Measurements from ENCODE around the gene MCCD1. TPM values are rescaled to one million over a fixed set of nuclear protein-coding genes. Genes with fewer than 3 reads are reported as not detected.

The MCCD1 gene
- total and polyA plus RNA-seq, 2 of the 13 experiments (the other 11 are each of a cell fraction or from before 2014, with no cell fraction given): 0.15 TPM; not detected in 1

DNA sequence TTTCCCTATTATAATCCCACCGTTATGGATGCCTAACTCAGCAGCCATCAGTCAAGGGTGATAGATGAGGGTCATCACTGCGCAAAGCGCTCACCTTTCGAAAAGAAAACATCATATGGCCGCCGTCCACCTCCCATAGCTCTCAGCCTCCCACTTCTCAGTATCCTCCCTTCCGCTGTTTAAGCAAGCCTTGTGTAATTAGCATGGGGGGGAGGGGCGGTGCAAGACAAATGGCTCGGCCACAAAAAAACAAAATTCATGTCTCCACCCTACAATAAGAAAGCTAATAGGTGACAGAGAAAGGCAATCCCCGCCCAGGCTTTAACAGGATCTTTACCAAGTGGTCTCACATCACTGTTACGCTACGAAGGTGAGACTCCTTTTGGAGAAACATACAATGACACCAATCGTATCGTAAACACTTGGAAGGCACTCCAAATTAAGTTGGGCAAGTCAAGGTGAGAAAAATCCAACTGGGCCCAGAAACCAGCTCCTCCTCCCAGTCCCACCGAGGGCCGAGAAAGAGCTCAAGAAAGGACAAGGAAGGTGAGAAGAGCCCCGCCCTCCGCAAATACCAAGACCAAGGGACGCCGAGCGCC, 12.4 kb downstream of the MCCD1 start (continued):
- TF ChIP-seq ZNF468 (CRISPR knock-in tag; IDR thresholded peaks at IDR 0.05) (peak; percentile 23; the same call in 1 of the 2 replicates), ZNF12 (CRISPR knock-in tag; IDR thresholded peaks at IDR 0.05) (0 out of 2 replicates have a peak, but pooled peaks have one; percentile 46), ZNF136 (CRISPR knock-in tag; IDR thresholded peaks at IDR 0.05; ENCODE audit: low read depth) (0 out of 2 replicates have a peak, but pooled peaks have one; percentile 13), HINFP (CRISPR knock-in tag; IDR thresholded peaks at IDR 0.05; ENCODE audit: low read depth) (0 out of 2 replicates have a peak, but pooled peaks have one; percentile 15), ZNF607 (CRISPR knock-in tag; IDR thresholded peaks at IDR 0.05; ENCODE audit: borderline replicate concordance) (no peak), TBX2 (CRISPR knock-in tag; IDR thresholded peaks at IDR 0.05; ENCODE audit: borderline replicate concordance) (0 out of 2 replicates have a peak, but pooled peaks have one; percentile 46), ZNF570 (CRISPR knock-in tag; IDR thresholded peaks at IDR 0.05; ENCODE audit: borderline replicate concordance) (no peak), ZFP91 (CRISPR knock-in tag; IDR thresholded peaks at IDR 0.05; ENCODE audit: borderline replicate concordance) (no peak), ZNF354B (CRISPR knock-in tag; IDR thresholded peaks at IDR 0.05) (no peak), ZNF512 (CRISPR knock-in tag; IDR thresholded peaks at IDR 0.05) (no peak), PREB (CRISPR knock-in tag; IDR thresholded peaks at IDR 0.05) (no peak), CEBPB (IDR thresholded peaks at IDR 0.05; ENCODE audit: borderline replicate concordance, low read depth, low read length) (0 out of 2 replicates have a peak, but pooled peaks have one; percentile 41), ZNF589 (CRISPR knock-in tag; conservative IDR thresholded peaks at IDR 0.05) (peak; percentile 75), ZNF331 (CRISPR knock-in tag; IDR thresholded peaks at IDR 0.05) (0 out of 2 replicates have a peak, but pooled peaks have one; percentile 14), ZSCAN22 (CRISPR knock-in tag; IDR thresholded peaks at IDR 0.05) (no peak)
- TF ChIP-seq, protein P1, sequence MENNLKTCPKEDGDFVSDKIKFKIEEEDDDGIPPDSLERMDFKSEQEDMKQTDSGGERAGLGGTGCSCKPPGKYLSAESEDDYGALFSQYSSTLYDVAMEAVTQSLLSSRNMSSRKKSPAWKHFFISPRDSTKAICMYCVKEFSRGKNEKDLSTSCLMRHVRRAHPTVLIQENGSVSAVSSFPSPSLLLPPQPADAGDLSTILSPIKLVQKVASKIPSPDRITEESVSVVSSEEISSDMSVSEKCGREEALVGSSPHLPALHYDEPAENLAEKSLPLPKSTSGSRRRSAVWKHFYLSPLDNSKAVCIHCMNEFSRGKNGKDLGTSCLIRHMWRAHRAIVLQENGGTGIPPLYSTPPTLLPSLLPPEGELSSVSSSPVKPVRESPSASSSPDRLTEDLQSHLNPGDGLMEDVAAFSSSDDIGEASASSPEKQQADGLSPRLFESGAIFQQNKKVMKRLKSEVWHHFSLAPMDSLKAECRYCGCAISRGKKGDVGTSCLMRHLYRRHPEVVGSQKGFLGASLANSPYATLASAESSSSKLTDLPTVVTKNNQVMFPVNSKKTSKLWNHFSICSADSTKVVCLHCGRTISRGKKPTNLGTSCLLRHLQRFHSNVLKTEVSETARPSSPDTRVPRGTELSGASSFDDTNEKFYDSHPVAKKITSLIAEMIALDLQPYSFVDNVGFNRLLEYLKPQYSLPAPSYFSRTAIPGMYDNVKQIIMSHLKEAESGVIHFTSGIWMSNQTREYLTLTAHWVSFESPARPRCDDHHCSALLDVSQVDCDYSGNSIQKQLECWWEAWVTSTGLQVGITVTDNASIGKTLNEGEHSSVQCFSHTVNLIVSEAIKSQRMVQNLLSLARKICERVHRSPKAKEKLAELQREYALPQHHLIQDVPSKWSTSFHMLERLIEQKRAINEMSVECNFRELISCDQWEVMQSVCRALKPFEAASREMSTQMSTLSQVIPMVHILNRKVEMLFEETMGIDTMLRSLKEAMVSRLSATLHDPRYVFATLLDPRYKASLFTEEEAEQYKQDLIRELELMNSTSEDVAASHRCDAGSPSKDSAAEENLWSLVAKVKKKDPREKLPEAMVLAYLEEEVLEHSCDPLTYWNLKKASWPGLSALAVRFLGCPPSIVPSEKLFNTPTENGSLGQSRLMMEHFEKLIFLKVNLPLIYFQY (CRISPR knock-in tag; IDR thresholded peaks at IDR 0.05; ENCODE audit: borderline replicate concordance): no peak

Measured in HepG2 (cell line).